Stimulated activated CD8-positive, alpha-beta memory T cell treated with anti-CD3 and anti-CD28 coated beads, Interleukin-12 subunit alpha, Interleukin-12 subunit beta, amount 100 ng/mL, for 24 hours (primary cell): Measurements from ENCODE around the gene IL18R1.

Experiments
- DNase-seq: peaks from one replicate; pipeline ENCODE4 v3.0.0-alpha.2; 2020; ENCODE audit errors: extremely low read depth

The IL18R1 gene

GRCh38 chr2:102387763-102388546, 32.4 kb downstream of the IL18R1 start:
- DNase-seq: no peak

GRCh38 chr2:102391565-102391964, 36.0 kb downstream of the IL18R1 start:
- no peak for DNase-seq

- DNase-seq: no peak
These were observed 36.5 kb downstream of the IL18R1 start for GRCh38 chr2:102392096-102392495.

- no peak for DNase-seq
These were observed 37.3 kb downstream of the IL18R1 start for GRCh38 chr2:102392942-102393341.

GRCh38 chr2:102396012-102396411, 40.4 kb downstream of the IL18R1 start:
- no peak for DNase-seq

GRCh38 chr2:102397209-102397608, 41.6 kb downstream of the IL18R1 start:
- DNase-seq: no peak

- no peak for DNase-seq
These were observed 44.0 kb downstream of the IL18R1 start for GRCh38 chr2:102399499-102400141.

- no peak for DNase-seq
These were observed 45.9 kb downstream of the IL18R1 start for GRCh38 chr2:102401456-102401855.

GRCh38 chr2:102401865-102402264, 46.3 kb downstream of the IL18R1 start:
- DNase-seq: no peak

GRCh38 chr2:102410952-102411351, 55.4 kb downstream of the IL18R1 start:
- no peak for DNase-seq

- DNase-seq: no peak
These were observed 56.6 kb downstream of the IL18R1 start for GRCh38 chr2:102412199-102412598.

- no peak for DNase-seq
These were observed 62.4 kb downstream of the IL18R1 start for GRCh38 chr2:102417946-102418345.

- no peak for DNase-seq
These were observed 62.9 kb downstream of the IL18R1 start for GRCh38 chr2:102418421-102418961.

GRCh38 chr2:102420290-102420689, 64.7 kb downstream of the IL18R1 start:
- DNase-seq: no peak

GRCh38 chr2:102421890-102422759, 66.5 kb downstream of the IL18R1 start:
- DNase-seq: no peak

GRCh38 chr2:102422910-102423309, 67.3 kb downstream of the IL18R1 start, which contains the start of gene IL18RAP:
Gene IL18RAP (plus strand): TSS chr2:102423160. CDS start chr2:102423278, 118 bp downstream.
- no peak for DNase-seq

- no peak for DNase-seq
These were observed 67.8 kb downstream of the IL18R1 start for GRCh38 chr2:102423368-102423767.

GRCh38 chr2:102424754-102425153, 69.2 kb downstream of the IL18R1 start:
- no peak for DNase-seq

GRCh38 chr2:102425441-102426132, 70.0 kb downstream of the IL18R1 start:
- no peak for DNase-seq

- no peak for DNase-seq
These were observed 71.7 kb downstream of the IL18R1 start for GRCh38 chr2:102427249-102427648.

GRCh38 chr2:102428573-102428972, 73.0 kb downstream of the IL18R1 start:
- DNase-seq: no peak
